GM23248 (cell line): ENCODE measurements around the gene NRDC. TPM values are rescaled to one million over a fixed set of nuclear protein-coding genes. Genes with fewer than 3 reads are reported as not detected.

Source experiments
- DNase-seq: peaks from one replicate; pipeline ENCODE4 v3.0.0-alpha.2; 2015
- H2AFZ ChIP-seq: fragments of 200-600 bp; sonication (generic); 2 replicates; pipeline ENCODE4 v1.6.1; 2016; ENCODE audit warnings: antibody characterized with exemption
- H3F3A ChIP-seq: fragments of 200-600 bp; sonication (generic); 2 replicates; pipeline ENCODE4 v1.6.1; 2016; ENCODE audit warnings: mild to moderate bottlenecking, antibody characterized with exemption, mixed run types; ENCODE audit not compliant: insufficient read depth
- H3K27ac ChIP-seq: fragments of 200-600 bp; sonication (generic); 2 replicates; pipeline ENCODE4 v1.5.1; 2016; ENCODE audit warnings: mild to moderate bottlenecking
- H3K27me3 ChIP-seq: fragments of 200-600 bp; sonication (generic); replicated peaks from 2 replicates; pipeline ENCODE4 v1.6.1; 2016; ENCODE audit warnings: mild to moderate bottlenecking; ENCODE audit not compliant: insufficient read depth
- H3K36me3 ChIP-seq: fragments of 200-600 bp; sonication (generic); 2 replicates; pipeline ENCODE4 v1.6.1; 2016; ENCODE audit warnings: low read depth, mild to moderate bottlenecking
- H3K4me1 ChIP-seq: fragments of 200-600 bp; sonication (generic); 2 replicates; pipeline ENCODE4 v1.6.1; 2016; ENCODE audit warnings: mild to moderate bottlenecking; ENCODE audit not compliant: insufficient read depth
- H3K4me2 ChIP-seq: fragments of 200-600 bp; sonication (generic); one replicate; pipeline ENCODE4 v1.6.1; 2016; ENCODE audit warnings: mild to moderate bottlenecking; ENCODE audit not compliant: unreplicated experiment
- H3K4me3 ChIP-seq: fragments of 200-600 bp; sonication (generic); 2 replicates; pipeline ENCODE4 v1.5.1; 2016; ENCODE audit warnings: mild to moderate bottlenecking
- H3K79me2 ChIP-seq: fragments of 200-600 bp; sonication (generic); 2 replicates; pipeline ENCODE4 v1.6.1; 2016; ENCODE audit warnings: mild to moderate bottlenecking; ENCODE audit not compliant: insufficient read depth
- H3K9ac ChIP-seq: fragments of 200-600 bp; sonication (generic); 2 replicates; pipeline ENCODE4 v1.6.1; 2016; ENCODE audit warnings: mild to moderate bottlenecking
- H3K9me2 ChIP-seq: fragments of 200-600 bp; sonication (generic); 2 replicates; pipeline ENCODE4 v1.6.1; 2016; ENCODE audit warnings: mixed run types, mild to moderate bottlenecking, moderate library complexity; ENCODE audit not compliant: insufficient read depth
- H3K9me3 ChIP-seq: fragments of 200-600 bp; sonication (generic); one replicate; pipeline ENCODE4 v1.6.1; 2017; ENCODE audit warnings: low read depth
- H4K20me1 ChIP-seq: fragments of 200-600 bp; sonication (generic); 2 replicates; pipeline ENCODE4 v1.6.0; 2016; ENCODE audit not compliant: insufficient read depth
- EZH2 ChIP-seq: fragments of 200-600 bp; sonication (generic); IDR thresholded peaks from 2 replicates; pipeline ENCODE4 v1.6.1; 2018; ENCODE audit warnings: antibody characterized with exemption, mild to moderate bottlenecking; ENCODE audit not compliant: insufficient read depth, poor library complexity, severe bottlenecking
- EZH2phosphoT487 ChIP-seq: fragments of 200-600 bp; sonication (generic); IDR thresholded peaks from 2 replicates; pipeline ENCODE4 v1.6.1; 2018; ENCODE audit warnings: antibody characterized with exemption, moderate library complexity, mild to moderate bottlenecking, low read depth; ENCODE audit not compliant: insufficient read depth
- WGBS, 2 experiments: methylation state at CpG; one replicate each; pipeline ENCODE4 v1.1.6; 2015 to 2017; ENCODE audit warnings: low lambda C conversion rate in 2 of 2, low coverage in 1 of 2; ENCODE audit errors: missing lambda C conversion rate in 2 of 2; 5-methylcytosine and 5-hydroxymethylcytosine counted together
- in situ Hi-C: fragments of 300-500 bp; cut with MboI; formaldehyde crosslinking; loops from 2 replicates; pipeline ENCODE4 v1.15.0; 2020
- polyA plus RNA-seq: library from polyadenylated mRNA; unstranded; fragments of >200 nt; fragmentation: Nextera tagmentation; extraction: Ambion mirVana; gene quantifications from 2 replicates; pipeline ENCODE4 v1.2.1, GENCODE V29; 2016
- total RNA-seq: library from RNA; depleted of rRNA; stranded (reverse); fragments of >200 nt; shearing (Covaris generic); gene quantifications from 2 replicates; pipeline ENCODE4 v1.2.3, GENCODE V29; 2014; rRNA removed

Gene NRDC, protein sequence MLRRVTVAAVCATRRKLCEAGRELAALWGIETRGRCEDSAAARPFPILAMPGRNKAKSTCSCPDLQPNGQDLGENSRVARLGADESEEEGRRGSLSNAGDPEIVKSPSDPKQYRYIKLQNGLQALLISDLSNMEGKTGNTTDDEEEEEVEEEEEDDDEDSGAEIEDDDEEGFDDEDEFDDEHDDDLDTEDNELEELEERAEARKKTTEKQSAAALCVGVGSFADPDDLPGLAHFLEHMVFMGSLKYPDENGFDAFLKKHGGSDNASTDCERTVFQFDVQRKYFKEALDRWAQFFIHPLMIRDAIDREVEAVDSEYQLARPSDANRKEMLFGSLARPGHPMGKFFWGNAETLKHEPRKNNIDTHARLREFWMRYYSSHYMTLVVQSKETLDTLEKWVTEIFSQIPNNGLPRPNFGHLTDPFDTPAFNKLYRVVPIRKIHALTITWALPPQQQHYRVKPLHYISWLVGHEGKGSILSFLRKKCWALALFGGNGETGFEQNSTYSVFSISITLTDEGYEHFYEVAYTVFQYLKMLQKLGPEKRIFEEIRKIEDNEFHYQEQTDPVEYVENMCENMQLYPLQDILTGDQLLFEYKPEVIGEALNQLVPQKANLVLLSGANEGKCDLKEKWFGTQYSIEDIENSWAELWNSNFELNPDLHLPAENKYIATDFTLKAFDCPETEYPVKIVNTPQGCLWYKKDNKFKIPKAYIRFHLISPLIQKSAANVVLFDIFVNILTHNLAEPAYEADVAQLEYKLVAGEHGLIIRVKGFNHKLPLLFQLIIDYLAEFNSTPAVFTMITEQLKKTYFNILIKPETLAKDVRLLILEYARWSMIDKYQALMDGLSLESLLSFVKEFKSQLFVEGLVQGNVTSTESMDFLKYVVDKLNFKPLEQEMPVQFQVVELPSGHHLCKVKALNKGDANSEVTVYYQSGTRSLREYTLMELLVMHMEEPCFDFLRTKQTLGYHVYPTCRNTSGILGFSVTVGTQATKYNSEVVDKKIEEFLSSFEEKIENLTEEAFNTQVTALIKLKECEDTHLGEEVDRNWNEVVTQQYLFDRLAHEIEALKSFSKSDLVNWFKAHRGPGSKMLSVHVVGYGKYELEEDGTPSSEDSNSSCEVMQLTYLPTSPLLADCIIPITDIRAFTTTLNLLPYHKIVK
- total RNA-seq: 55.2 and 62.5 TPM in 2 replicates
- polyA plus RNA-seq: 122 and 129 TPM in 2 replicates

GRCh38 chr1:51878616-51879336, at the start of gene NRDC:
Gene NRDC, minus strand, starts transcription at chr1:51878727. Its CDS starts 112 bp downstream, at chr1:51878615.
- Histone ChIP-seq H3K9me2 (no peaks in the 10 kb centered on the region), H3K4me2 (peak within 1 kb of the TSS; percentile 98), H3K36me3 (no peaks in the 10 kb centered on the region), H2AFZ (peak within 1 kb of the TSS; percentile 96), H3K4me3 (peak within 1 kb of the TSS; percentile 90), H3K4me1 (peaks cover 29% of the 10 kb centered on the region), H3K9ac (peak within 1 kb of the TSS; percentile 98), H3K79me2 (peaks cover 46% of the 10 kb centered on the region), H3K9me3 (no peaks in the 10 kb centered on the region), H3K27ac (peak within 1 kb of the TSS; percentile 98), H4K20me1 (0 out of 2 replicates have a peak, but pooled peaks cover 3% of the 10 kb centered on the region), H3K27me3 (no peaks in the 10 kb centered on the region), H3F3A (peaks cover 19% of the 10 kb centered on the region)
- TF ChIP-seq EZH2 (no peak), EZH2phosphoT487 (no peak)
- in situ Hi-C loops: no loop called here
- peak; percentile 100 for DNase-seq
- 1% methylated on average over 54 of the region's 54 CpGs for WGBS, 2 experiments

- TF ChIP-seq EZH2phosphoT487: no peak
- no peak for TF ChIP-seq EZH2
- Histone ChIP-seq H3K9ac (peak overlapping the region; percentile 2; the same call in 1 of the 2 replicates), H3F3A (peaks cover 72% of the 10 kb centered on the region), H3K4me1 (peaks cover 69% of the 10 kb centered on the region), H3K27ac (peak overlapping the region; percentile 71), H3K9me3 (no peaks in the 10 kb centered on the region), H3K4me2 (peak overlapping the region; percentile 29), H3K9me2 (no peaks in the 10 kb centered on the region), H3K27me3 (no peaks in the 10 kb centered on the region), H3K4me3 (no peak overlapping the region), H4K20me1 (no peaks in the 10 kb centered on the region), H3K36me3 (peaks cover 19% of the 10 kb centered on the region), H3K79me2 (peaks cover under 1% of the 10 kb centered on the region; the same call in 1 of the 2 replicates), H2AFZ (0 out of 2 replicates have a peak overlapping the region, but pooled peaks have one; percentile 1)
- 59 to 65% methylated on average over 2 of the region's 2 CpGs for WGBS, 2 experiments
- DNase-seq: peak; percentile 52
- in situ Hi-C loops: no loop called here
These were observed 48.5 kb upstream of the NRDC start for GRCh38 chr1:51927029-51927428.

- Histone ChIP-seq H2AFZ (no peak overlapping the region), H3K27me3 (no peaks in the 10 kb centered on the region), H3K4me3 (no peak overlapping the region), H3K79me2 (no peaks in the 10 kb centered on the region; the same call in 1 of the 2 replicates), H3K4me1 (peaks cover 69% of the 10 kb centered on the region), H3K9me2 (no peaks in the 10 kb centered on the region), H3K36me3 (peaks cover 15% of the 10 kb centered on the region), H3F3A (peaks cover 75% of the 10 kb centered on the region), H3K9me3 (no peaks in the 10 kb centered on the region), H3K9ac (peak overlapping the region; percentile 2; the same call in 1 of the 2 replicates), H3K4me2 (peak overlapping the region; percentile 76), H3K27ac (peak overlapping the region; percentile 71), H4K20me1 (no peaks in the 10 kb centered on the region)
- WGBS, 2 experiments: 39 to 47% methylated on average over 5 of the region's 5 CpGs
- peak; percentile 82 for DNase-seq
- TF ChIP-seq EZH2phosphoT487 (no peak), EZH2 (no peak)
- in situ Hi-C loops: no loop called here
These were observed 47.8 kb upstream of the NRDC start for GRCh38 chr1:51926171-51926812.
